HCT116 (cell line): Measurements from ENCODE around the gene YIPF2.

ENCODE experiments used
- CEBPB ChIP-seq: IDR thresholded peaks from 2 replicates; pipeline ENCODE4 v1.6.1; 2012; ENCODE audit warnings: low read depth
- EZH2phosphoT487 ChIP-seq: fragments of 200-600 bp; IDR thresholded peaks from 2 replicates; pipeline ENCODE4 v1.6.1; 2018; ENCODE audit warnings: antibody characterized with exemption, borderline replicate concordance

- no peak for TF ChIP-seq CEBPB
- TF ChIP-seq EZH2phosphoT487 = no peak
These were observed 8.2 kb downstream of the YIPF2 start for GRCh38 chr19:10920288-10920655.
